GM19463 (cell line): ENCODE measurements around the gene WASF2.

ENCODE experiments used
- ATAC-seq: cut with Tn5 transposase; IDR thresholded peaks from one replicate; pipeline ENCODE4 v1.9.1; 2021; ENCODE audit warnings: mild to moderate bottlenecking, moderate library complexity; ENCODE audit not compliant: unreplicated experiment

WASF2 gene

DNA sequence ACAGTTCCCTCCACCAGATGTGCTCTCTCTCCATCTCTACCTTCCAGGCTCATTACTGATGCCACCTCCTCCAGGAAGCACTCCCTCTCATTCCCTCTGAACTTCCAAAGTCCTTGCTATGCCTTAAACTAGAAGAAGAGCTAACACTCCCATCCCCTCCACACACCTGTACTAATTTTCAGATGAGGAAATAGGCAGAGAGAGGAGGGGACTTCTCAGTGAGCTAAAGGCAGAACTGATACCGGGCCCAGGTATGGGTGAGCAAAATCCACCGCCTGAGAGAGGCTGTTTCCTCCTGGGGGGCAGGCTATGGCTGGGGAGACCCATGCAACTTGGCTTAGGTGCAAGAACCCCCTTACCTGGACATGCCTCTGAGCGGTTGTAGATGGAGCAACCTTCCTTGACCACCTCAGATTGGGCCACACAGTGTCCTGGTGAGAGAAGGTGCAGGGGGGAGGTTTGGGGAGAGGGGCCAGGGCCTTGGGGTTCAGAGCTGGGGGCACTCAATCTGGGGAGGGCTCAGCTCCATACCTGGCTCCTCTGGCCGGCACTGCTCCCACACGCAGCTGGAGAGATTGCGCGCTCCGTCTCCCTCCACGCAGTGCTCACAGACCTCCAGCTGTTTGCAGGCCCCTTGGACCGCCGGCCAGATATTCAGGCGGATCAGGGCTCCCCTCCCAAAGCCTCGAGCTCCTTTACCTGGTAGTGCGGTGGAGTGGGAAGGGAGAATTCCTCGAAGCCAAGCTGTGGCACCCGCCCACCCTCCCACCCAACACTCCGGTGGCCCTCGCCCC is 107.8 kb downstream of the WASF2 start:
- no peak for ATAC-seq

DNA sequence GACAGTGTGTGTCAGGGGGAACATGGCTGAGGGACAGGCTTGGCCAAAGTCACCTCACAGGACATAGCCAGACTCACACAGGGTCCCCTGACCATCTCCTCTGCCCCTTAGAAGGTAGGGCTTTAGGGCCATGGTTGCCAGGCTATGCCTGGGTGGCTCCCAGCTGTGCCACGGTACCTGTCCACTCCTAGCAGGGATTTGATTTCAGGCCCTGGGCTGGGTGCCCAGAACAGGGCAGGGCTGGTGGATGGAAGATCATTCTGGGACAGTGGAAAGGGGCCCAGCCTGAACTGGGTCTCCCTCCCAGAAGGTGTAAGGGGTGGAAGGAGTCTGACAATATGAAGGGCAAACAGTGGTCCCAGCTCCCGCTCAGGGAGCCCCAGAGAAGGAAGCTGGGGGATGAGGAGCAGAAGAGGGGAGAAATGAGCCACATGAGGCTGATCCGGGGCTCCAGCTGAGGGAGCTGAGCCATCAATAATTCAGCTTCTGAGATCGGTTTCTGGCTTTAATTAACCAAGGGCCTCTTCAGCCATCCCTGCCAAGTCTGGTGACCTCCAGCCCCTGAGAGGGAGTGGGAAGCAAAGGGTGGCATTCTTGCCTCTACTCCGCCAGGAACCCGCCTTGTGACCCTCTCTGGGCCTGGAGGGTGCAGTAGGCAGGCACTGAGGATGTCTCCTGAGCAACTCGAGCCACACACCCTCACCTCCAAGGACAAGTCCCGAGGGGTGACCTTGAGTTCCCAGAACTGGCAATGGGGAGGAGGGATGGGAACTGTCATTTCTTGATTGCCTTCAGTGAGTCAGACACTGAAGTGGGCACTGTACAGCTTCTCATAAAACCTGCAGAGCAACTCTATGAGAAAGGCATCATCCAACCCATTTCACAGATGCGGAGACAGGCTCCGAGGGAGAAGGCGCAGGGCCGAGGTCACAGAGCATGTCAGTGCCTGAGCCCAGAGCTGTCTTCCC is 108.9 kb downstream of the WASF2 start:
- no peak for ATAC-seq

DNA sequence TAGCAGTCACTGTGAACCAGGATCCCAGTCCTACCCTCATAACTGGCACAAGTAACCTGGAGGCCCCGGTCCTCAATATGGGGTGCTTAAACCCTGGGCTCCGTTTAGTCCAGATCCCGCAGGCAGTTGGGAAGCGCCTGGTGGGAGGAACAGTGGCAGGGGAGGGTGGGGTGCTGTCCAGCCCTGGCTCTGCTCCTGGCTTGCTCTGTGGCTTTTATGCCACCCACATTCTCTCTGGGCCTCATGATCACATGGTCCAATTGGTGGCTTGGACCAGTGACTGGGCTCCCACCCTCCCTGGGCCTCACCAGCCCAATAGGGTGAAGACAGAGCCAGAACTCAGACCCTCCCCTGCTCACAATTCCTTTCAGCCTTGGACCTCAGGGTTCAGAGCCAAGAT is 109.7 kb downstream of the WASF2 start:
- ATAC-seq, result no peak

DNA sequence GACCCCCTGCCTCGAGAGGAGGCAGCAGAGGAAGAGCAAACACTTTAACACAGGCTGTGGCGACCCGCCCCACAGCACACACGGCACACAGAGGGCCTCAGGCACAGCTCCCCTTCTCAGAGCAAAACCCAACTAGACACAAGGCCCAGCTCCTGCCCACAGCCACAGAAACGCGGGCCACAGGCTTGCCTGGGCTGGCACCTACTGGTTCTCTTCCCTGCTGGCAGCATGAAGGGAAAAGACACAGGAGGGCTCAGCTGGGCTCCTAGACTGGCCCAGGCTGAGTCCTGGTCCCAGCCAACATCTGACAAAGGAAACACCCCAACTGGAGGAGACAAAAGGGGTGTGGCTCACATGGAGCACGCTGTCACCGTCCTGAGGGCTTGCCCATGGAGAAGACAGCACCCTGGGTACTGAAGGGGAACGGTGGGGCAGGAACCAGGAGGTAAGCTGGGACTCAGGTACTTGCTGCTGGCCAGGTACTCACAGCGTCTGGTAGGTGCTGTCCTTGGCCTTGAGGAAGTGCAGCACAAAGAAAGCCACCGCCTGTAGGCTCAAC is 110.3 kb downstream of the WASF2 start:
- no peak for ATAC-seq

- ATAC-seq, result no peak
Observed at GRCh38 chr1:27377760-27378495, 112.0 kb downstream of the WASF2 start.

GRCh38 chr1:27374362-27375086 is 115.4 kb downstream of the WASF2 start, which contains the start of gene FCN3:
TSS of gene FCN3 (minus strand) at chr1:27374824. CDS start at chr1:27374818, 6 bp downstream.
- no peak for ATAC-seq

DNA sequence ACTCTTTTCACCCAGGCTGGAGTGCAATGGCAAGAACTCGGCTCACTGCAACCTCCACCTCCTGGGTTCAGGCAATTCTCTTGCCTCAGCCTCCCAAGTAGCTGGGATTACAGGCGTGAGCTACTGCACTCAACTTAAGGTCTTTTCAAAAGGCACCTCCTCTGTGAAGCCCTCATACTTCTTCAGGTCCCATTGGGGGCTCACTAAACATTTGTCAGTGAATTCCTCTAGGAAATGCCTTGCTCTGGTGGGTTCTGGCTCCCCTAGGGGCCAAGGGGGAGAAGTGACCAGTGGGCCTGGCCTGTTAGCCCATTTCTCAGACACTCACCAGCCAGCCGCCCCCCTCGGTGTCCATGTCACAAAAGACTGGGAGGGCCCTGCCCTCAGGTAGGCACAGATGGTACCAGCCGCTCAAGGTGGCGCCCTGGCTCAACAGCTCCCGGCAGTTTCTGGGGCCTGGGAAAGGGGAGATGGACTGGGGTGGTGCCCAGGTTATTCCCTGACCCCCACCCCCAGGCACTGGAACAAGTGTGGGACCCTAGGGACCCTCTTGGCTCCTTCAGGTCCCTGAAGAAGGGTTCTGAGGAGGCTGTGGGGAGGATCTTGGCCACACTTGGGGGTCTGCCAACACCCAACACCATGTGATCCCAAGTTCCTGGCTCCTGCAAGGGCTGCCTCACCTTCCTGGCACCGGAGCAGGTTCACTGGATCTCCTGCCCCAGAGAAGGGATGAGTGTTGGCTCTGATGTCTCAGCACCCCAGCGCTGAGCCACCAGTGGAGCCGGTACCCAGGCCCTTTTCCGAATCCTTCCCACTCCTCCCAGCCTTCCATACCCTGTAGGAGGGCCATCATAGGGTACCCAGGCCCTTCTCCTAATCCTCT is 116.9 kb downstream of the WASF2 start:
- no peak for ATAC-seq

DNA sequence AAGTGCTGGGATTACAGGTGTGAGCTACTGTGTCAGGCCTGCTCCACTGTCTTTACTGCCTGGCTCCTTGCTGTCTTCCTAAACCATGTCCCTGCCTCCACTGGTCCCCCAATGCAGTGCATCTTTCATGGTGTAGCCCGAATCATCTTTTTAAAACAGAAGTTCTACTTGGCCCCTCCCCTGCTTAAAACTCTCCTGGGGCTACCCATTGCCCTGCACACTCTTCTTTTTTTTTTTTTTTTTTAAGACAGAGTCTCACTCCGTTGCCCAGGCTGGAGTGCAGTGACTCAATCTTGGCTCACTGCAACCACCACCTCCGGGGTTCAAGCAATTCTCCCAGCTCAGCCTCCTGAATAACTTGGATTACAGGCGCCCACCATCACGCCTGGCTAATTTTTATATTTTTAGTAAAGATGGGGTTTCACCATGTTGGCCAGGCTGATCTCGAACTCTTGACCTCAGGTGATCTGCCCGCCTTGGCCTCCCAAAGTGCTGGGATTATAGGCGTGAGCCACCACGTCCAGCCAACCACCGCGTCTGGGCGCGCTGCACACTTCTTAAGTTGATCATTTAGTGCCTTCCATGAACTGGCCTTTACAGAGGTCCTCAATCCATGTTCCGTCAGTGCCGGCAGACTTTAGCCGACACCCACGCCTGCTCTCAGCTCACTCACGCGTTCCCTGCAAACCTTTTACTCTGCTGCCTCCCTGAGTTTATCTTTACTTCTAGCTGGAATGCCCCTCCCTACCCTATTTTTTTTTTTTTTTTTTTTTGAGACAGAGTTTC is 117.8 kb downstream of the WASF2 start:
- ATAC-seq, result no peak

- ATAC-seq, result no peak
Observed at GRCh38 chr1:27368869-27369582, 120.9 kb downstream of the WASF2 start.

DNA sequence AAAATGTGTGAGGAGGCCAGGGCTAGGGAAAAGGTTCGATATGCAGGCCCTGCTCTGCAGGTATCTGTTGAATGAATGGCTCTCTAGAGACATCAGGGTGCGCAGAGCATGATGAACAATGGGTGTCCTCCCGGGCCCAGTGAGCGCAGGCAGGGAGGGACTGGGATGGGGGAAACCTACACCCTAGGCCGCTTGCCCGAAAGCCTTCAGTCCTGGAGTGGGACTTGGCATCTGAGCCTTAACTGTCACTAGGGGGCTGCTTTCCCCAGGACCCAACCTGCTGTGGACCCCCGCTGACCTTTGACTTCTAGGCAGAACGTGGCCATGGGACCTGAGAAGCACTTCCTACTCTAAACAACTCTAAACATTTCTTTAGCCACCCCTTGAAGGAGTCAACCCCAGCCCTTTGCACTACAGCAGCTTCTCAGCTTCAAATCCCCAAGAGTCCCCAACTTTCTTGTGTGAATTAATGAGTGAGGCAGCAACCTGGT is 122.8 kb downstream of the WASF2 start:
- ATAC-seq, result no peak

DNA sequence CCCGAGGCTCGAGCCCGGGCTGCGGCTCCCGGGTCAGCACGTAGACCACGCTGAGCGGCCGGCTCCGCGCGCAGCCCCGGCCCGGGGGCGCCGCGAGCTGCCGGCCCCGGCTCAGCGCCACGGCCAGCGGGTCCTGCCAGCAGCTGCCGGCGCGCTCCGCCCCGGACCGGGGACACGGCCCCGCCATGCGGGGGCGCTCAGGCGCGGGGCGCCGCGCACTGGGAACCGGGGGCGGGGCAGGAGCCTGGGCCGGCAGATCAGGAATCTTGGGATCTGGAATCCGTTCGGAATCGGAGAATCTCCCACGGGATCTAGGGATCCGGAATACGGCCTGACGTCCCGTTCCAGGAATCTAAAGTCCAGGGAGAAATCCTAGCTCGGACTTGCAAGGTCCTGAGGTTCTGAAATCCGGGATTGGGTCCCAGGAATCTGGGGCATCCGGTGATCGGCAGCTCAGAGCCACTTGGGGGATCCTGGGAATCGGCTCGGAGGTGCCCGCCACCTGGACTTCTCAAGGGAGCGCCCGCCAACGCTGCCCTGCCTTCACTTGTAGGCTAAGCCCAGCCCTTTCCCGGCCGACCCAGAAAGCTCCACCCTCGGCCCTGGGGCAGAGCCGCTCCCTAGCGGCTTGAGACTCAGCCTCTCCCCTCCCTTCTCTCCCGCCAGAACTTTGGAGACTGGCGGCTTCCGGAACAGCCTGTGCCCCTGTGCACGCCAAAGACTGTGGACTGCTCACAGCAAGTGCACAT is 123.4 kb downstream of the WASF2 start, which contains the start of gene MAP3K6:
Gene MAP3K6, minus strand, starts transcription at position 551 of the 749 bp plus-strand sequence. Its CDS starts 364 bp downstream, at position 187.
- ATAC-seq, result no peak

DNA sequence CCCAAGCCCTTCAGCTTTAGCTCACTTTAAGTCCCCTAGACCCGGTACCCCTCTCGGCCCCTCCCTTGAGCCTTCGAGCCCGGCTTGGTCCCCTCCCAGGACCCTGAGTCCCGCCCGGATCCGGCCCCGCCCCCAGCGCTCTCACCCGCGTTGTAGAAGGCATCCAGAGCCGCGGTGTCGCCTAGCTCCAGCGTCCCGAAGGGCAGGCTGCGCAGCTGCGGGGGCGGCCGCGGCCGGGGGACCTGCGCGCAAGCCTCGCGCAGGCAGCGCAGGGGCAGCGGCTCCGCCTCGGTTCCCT is 123.9 kb downstream of the WASF2 start:
- ATAC-seq, result no peak

GRCh38 chr1:27365372-27366112 is 124.4 kb downstream of the WASF2 start:
- no peak for ATAC-seq

- no peak for ATAC-seq
Observed at GRCh38 chr1:27364696-27365371, 125.1 kb downstream of the WASF2 start.
